ENCODE results near the gene SQSTM1.

The SQSTM1 gene

GRCh38 chr5:179875741-179876609, 55.3 kb downstream of the SQSTM1 start:
- peak; percentile 20 for DNase-seq

- DNase-seq, result no peak
Observed at GRCh38 chr5:179876610-179876952, 55.9 kb downstream of the SQSTM1 start.

- peak; percentile 83 for DNase-seq
Observed at GRCh38 chr5:179878222-179879002, 57.7 kb downstream of the SQSTM1 start.

GRCh38 chr5:179879003-179879689, 58.4 kb downstream of the SQSTM1 start:
- no peak for DNase-seq

- DNase-seq, result no peak
Observed at GRCh38 chr5:179879690-179880010, 58.9 kb downstream of the SQSTM1 start.

GRCh38 chr5:179880066-179880650, 59.5 kb downstream of the SQSTM1 start:
- DNase-seq, result no peak

- DNase-seq, result no peak
Observed at GRCh38 chr5:179880848-179881590, 60.3 kb downstream of the SQSTM1 start.

GRCh38 chr5:179882338-179882737, 61.6 kb downstream of the SQSTM1 start:
- DNase-seq, result no peak

- DNase-seq, result no peak
Observed at GRCh38 chr5:179883163-179883562, 62.5 kb downstream of the SQSTM1 start.

- no peak for DNase-seq
Observed at GRCh38 chr5:179885491-179886090, 64.9 kb downstream of the SQSTM1 start.

- no peak for DNase-seq
Observed at GRCh38 chr5:179886190-179886911, 65.6 kb downstream of the SQSTM1 start.

- no peak for DNase-seq
Observed at GRCh38 chr5:179887095-179887494, 66.4 kb downstream of the SQSTM1 start.

All from 8988T (cell line).